GM19239 (cell line): ENCODE results near the gene NSF.
"Not testable (repeated sequence)": the region's sequence is repeated elsewhere in the genome, so short reads cannot be mapped to it uniquely, and the experiment has no call there.

Experiments
- DNase-seq: peaks from one replicate; pipeline ENCODE4 v3.0.0; 2011; ENCODE audit warnings: low spot score; ENCODE audit not compliant: insufficient read length
- FAIRE-seq: peaks from 2 replicates; lab custom pipeline; 2011; peaks lifted over from hg19 to GRCh38; lab: Jason Lieb, UNC

The NSF gene

GRCh38 chr17:46742565-46743270, 152.2 kb downstream of the NSF start:
- FAIRE-seq = no peak
- no peak for DNase-seq

GRCh38 chr17:46744441-46744840, 154.0 kb downstream of the NSF start:
- FAIRE-seq (no peak), DNase-seq (no peak)

DNA sequence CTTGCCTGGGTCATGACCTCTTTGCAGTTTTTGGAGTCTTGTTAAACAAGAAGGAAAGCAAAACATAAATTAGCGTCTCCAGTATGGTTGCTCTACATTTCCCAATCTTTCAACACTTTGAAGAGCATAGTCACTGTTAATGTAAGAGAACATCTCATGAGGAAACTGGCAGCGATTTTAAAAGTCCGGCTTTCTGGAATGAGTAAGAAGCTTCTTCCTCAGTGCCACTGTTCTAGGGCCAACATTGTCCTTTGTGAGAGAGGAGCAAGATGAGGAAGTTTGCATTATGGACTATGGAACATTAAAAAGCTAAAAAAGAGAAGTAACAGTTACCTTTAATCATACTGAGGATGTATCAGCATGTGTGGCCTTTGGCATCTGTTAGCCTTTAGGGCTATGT, 154.9 kb downstream of the NSF start:
- FAIRE-seq (no peak), DNase-seq (no peak)

DNA sequence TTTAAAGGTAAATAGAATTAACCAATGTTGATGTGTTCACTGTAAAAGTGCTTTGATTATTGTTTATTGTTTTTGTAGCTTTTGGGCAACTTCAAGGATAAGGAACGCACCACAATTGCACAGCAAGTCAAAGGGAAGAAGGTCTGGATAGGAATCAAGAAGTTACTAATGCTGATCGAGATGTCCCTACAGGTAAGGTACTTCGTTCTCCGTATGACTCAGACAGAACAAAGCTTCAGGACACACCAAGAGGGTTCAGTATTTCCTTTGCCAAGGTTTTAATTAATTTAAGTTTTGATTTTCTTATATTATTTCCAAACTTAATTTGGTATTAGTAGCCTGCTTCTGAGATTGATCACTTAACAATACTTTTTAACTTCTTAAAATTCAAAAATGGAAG, 161.0 kb downstream of the NSF start:
- DNase-seq (no peak), FAIRE-seq (no peak)

GRCh38 chr17:46753776-46754175, 163.3 kb downstream of the NSF start:
- DNase-seq (no peak), FAIRE-seq (no peak)

DNA sequence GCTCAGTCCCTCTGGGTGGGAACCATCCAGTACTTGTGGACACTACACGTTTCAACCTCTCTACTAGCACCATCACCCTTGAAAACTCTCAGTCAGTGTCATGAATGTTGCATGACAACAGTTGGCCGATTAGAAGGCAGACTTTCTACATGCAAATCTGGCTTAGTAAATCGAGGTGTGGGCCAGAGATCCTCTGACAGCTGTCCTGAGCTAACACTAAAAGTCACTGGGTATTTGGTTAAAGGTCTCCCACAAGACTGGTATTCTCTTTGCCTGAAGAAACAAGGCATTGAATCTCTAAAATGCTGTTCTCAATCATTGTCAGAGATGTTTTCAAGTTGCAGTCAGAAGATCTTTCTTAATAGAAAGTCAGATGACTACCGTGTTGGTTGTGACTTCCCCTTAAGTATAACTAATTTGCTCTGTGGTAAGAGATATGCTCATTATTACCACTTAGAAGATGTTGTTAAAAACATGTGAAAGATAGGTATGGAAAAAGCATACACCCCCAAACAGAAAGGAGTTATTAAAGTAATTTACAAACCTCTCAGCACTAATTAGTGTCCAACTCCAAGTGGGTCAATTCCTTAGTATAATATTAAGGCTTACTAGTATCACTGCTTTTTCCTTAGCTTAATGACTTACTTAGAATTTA, 165.7 kb downstream of the NSF start:
- no peak for FAIRE-seq

DNA sequence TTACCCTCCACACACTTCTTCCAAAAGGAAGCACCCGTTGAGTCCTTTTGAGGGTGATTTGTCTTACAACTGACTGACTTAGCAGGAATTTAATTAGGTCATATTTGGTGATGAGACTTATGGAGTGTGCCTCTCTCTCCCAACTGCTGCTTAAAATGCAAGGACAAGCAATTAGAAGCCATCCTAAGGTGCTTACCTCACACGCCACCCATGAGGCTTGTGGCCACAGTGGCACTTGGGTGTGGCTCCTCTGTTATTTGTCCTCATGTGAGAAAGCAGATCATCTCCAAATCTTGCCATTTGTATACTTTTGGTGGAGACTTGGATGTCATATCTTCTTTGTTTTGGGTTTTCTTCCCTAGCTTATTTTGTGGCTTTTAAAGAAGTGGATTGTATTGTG, 166.4 kb downstream of the NSF start:
- FAIRE-seq (no peak), DNase-seq (no peak)

More for the DNA sequence above, 165.7 kb downstream of the NSF start:
- DNase-seq = no peak

DNA sequence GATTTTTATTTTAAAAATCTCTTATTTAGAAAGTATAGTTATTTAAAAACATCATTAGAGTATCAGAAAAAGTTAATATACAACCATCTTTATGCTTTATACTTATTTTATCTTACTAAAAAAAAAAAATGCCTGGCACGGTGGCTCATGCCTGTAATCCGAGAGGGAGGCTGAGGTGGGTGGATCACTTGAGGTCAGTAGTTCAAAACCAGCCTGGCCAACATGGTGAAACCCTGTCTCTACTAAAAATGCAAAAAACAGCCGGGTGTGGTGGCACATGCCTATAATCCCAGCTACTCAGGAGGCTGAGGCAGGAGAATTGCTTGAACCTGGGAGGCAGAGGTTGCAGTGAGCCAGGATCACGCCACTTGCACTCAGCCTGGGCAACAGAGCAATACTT, 167.1 kb downstream of the NSF start:
- not testable (repeated sequence) for DNase-seq, FAIRE-seq

DNA sequence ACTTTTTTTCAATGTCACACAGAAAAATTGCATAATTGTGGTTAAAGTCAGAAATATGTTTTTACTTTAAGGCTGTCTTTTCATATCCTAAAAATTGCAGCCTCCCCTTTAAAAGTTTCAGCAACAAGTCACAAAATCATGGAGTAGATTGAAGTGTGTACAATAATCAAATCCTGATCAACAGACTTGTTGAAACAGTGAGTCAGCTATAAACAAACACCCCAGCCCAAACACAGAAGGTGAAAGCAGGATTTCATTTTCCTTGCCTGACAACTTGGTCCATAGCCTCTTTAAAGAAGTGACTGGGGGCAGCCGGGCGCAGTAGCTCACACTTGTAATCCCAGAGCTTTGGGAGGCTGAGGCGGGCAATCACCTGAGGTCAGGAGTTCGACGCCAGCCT, 168.1 kb downstream of the NSF start:
- FAIRE-seq = no peak
- DNase-seq = no peak

DNA sequence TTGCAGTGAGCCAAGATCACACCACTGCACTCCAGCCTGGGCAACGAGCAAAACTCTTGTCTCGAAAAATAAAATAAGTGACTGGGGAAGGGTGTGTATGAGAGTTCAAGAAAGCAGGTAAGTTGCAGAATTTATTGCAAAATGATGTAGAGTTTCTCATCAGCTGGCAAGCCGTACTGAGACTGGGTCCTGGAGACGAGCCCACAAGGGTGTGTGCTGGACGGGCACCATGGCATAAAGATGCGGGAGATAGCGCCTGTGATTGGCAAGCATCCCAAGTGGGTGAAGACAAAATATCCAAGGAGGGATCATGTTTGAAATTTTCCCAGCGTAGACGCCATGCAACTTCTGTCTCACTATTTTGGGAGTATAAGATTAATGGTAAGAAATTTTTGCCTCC, 168.7 kb downstream of the NSF start:
- no peak for DNase-seq
- FAIRE-seq = no peak

DNA sequence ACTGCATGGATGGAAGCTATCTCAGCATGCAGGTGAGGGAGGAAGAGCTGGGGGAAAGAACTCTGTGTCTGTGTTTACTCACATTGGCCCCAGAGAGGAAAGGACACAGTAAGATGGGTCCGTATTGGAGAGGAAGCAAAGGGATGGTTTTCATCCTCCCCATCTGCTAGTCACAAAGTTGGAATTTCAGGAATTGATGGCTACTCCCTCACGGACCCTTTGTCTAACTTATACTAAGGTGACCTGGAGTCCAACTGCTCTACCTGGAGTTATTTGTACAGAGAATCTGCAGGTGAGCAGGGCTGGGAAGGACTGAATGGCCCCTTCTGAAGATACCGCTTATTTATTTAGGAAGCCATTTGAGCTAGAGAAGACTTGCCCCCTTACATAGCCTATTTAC, 172.9 kb downstream of the NSF start:
- no peak for FAIRE-seq
- DNase-seq = no peak

DNA sequence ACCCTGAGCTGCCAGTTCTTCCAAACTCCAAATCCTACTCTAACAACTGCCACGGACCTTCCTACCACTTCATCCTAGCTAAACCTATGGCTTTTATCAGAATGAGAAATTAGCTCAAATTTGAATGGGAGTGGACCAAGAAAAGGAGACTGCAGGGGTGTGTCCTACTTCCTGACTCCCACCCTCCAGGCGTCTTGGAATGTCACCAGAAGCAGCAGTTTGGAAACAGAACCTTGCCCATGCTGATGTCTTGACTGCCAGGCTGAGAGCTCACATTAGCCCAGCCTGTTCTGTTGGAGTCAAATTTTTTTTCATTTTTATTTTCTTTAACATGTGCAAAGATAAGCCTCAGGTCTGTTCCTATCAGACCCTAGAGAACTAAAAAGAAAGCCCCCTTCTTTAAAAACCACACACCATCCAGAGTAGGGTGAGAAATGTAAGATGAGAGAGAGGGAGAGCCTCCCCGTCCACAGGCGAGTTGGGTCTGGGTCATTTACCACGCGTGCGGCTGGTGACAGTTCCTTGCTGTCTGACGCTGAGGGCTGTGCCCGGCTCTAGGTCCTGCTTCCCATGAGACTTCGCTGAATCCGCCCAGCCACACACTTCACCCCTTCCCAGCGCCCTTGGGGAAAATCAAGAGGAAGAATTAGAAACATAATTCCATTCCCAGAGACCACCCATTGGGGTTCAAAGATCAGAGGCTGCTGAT, 173.7 kb downstream of the NSF start:
- FAIRE-seq (no peak), DNase-seq (no peak)

- DNase-seq (no peak), FAIRE-seq (no peak)
These were observed 174.4 kb downstream of the NSF start for GRCh38 chr17:46764709-46765401.

GRCh38 chr17:46765453-46765852, 175.0 kb downstream of the NSF start:
- FAIRE-seq (no peak), DNase-seq (no peak)

GRCh38 chr17:46766493-46767491, 176.3 kb downstream of the NSF start:
- FAIRE-seq (no peak), DNase-seq (no peak)

- DNase-seq = no peak
- FAIRE-seq = no peak
These were observed 178.0 kb downstream of the NSF start for GRCh38 chr17:46768540-46768870.

GRCh38 chr17:46768896-46769295, 178.4 kb downstream of the NSF start:
- not testable (repeated sequence) for DNase-seq, FAIRE-seq

DNA sequence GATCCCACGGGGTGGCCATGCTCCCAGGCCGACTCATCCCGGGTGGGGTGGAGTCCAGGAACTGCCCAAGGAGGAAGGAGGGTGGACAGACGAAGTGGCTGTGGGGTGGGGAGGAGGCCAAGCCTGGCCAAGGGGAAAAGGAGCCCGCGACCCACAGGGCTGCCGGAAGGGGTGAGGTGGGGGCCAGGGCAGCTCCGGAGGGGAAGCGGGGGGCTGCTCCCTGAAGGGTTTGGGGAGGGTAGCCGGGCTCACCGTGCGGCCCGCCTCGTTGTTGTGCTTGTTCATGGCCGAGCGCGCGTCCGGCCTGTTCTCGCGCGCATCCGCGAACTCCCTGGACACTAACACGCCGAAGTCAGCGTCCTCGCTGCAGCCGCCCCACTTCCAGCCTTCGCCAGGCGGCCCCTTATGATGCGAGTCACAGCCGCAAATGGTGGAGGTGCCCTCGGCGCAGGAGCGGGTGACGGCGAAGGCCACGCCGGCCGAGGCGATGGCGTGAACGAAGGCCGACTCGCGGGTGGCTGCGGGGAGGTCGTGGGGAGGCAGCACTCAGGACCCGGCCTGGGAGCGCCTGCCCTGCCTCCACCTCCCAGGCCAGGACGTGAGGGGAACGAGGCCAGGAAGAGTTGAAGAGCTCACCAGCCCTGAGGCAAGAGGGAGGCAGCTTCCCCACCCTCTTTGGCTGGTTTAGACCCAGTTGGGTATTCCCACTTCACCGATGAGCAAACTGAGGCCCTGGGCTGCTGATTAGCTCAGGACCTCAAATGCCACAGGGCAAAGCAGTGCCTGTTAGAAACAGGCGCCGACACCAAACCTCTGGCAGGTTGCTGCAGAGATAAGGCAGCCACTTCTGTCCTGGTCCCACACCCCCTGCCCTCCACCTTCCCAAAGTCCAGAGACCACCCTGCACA, 179.3 kb downstream of the NSF start:
- DNase-seq (no peak), FAIRE-seq (no peak)

DNA sequence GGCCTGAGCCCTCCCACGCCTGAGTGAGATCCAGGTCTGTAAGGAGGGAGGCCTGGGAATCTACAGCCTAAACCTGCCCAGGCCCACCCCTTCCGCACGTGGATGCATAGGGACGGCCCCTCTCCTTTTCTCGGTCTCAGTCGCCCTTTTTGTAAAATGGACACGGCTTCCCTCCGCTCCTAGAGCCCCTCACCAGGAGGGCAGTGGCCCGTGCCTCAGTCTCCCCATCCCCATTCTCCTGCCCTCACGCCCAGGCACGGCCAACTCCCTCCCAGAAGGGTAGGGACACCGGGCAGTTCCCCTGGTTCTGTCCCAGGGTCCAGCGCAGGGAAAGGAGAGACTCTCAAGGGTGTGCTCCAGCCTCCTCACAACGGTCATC, 180.0 kb downstream of the NSF start:
- FAIRE-seq (no peak), DNase-seq (no peak)
